GM12878 (cell line): ENCODE results near the gene DST. TPM values are rescaled to one million over a fixed set of nuclear protein-coding genes. Genes with fewer than 3 reads are reported as not detected.

Experiments
- ATAC-seq: fragments of 200-7000 bp; cut with Tn5 transposase; 3 replicates; pipeline ENCODE4 v1.9.1; 2020; ENCODE audit warnings: mild to moderate bottlenecking, moderate library complexity
- BruUV-seq: library from RNA; stranded (reverse); fragments of 400-500 nt; replicated peaks from 2 replicates; lab custom pipeline; 2021; lab: Mats Ljungman, UMichigan
- CTCF ChIA-PET: fragments of 300-600 bp; sonication (Branson Sonifier 250); formaldehyde crosslinking; extraction: SDS; loops from one replicate; lab custom pipeline; 2021; ENCODE audit warnings: inconsistent platforms; lab: Yijun Ruan, JAX
- POLR2A ChIA-PET: fragments of 350-600 bp; formaldehyde crosslinking; extraction: SDS; loops from one replicate; lab custom pipeline; 2021; ENCODE audit warnings: inconsistent platforms; lab: Charles Lee
- RAD21 ChIA-PET: fragments of 300-600 bp; sonication (Branson Sonifier 250); formaldehyde crosslinking; loops from one replicate; lab custom pipeline; 2023; ENCODE audit warnings: antibody characterized with exemption; ENCODE audit not compliant: unreplicated experiment; lab: Charles Lee
- SMC1A ChIA-PET: fragments of 300-600 bp; sonication (Branson Sonifier 250); formaldehyde crosslinking; loops from one replicate; lab custom pipeline; 2023; ENCODE audit not compliant: unreplicated experiment, uncharacterized antibody; lab: Charles Lee
- DNase-seq: peaks from one replicate; pipeline ENCODE4 v3.0.0-alpha.2; 2011; ENCODE audit warnings: low read depth, low spot score
- FAIRE-seq: peaks from 3 replicates; lab custom pipeline; 2011; peaks lifted over from hg19 to GRCh38; lab: Jason Lieb, UNC
- H2AFZ ChIP-seq: 2 replicates; pipeline ENCODE4 v1.6.0; 2011; ENCODE audit warnings: low read depth, low read length, control low read depth; ENCODE audit not compliant: control insufficient read depth
- H3K27ac ChIP-seq: 2 replicates; pipeline ENCODE4 v1.5.1; 2011; ENCODE audit warnings: control low read depth; ENCODE audit not compliant: control insufficient read depth, insufficient read depth
- H3K27me3 ChIP-seq, 2 experiments: replicated peaks in 1 of 2; 2 replicates each; pipeline versions ENCODE4 v1.6.0 to v1.6.1; 2011; ENCODE audit warnings: low read length in 1 of 2; ENCODE audit not compliant: control insufficient read depth in 2 of 2, insufficient read depth in 2 of 2
- H3K36me3 ChIP-seq, 2 experiments: 2 replicates each; pipeline ENCODE4 v1.5.1; 2011; ENCODE audit warnings: low read length in 1 of 2; ENCODE audit not compliant: control insufficient read depth in 2 of 2, insufficient read depth in 2 of 2
- H3K4me1 ChIP-seq: 2 replicates; pipeline ENCODE4 v1.6.1; 2011; ENCODE audit warnings: mild to moderate bottlenecking, low read length, moderate library complexity, mixed read lengths; ENCODE audit not compliant: control insufficient read depth, insufficient read depth
- H3K4me2 ChIP-seq: 2 replicates; pipeline ENCODE4 v1.6.0; 2011; ENCODE audit warnings: control low read depth; ENCODE audit not compliant: control insufficient read depth, insufficient read depth
- H3K4me3 ChIP-seq: fragments of 200-600 bp; sonication (generic); 2 replicates; pipeline ENCODE4 v1.5.1; 2016
- H3K79me2 ChIP-seq: 2 replicates; pipeline ENCODE4 v1.6.0; 2011; ENCODE audit warnings: low read length; ENCODE audit not compliant: control insufficient read depth, insufficient read depth
- H3K9ac ChIP-seq: 2 replicates; pipeline ENCODE4 v1.8.0; 2011; ENCODE audit warnings: low read length, control low read depth, mixed read lengths; ENCODE audit not compliant: control insufficient read depth, insufficient read depth
- H3K9me3 ChIP-seq: replicated peaks from 3 replicates; pipeline ENCODE4 v1.5.1; 2011; ENCODE audit warnings: mild to moderate bottlenecking, low read length; ENCODE audit not compliant: control insufficient read depth, insufficient read depth
- H4K20me1 ChIP-seq: 2 replicates; pipeline ENCODE4 v1.6.0; 2011; ENCODE audit not compliant: control insufficient read depth, insufficient read depth
- CBX5 ChIP-seq: sonication (generic); IDR thresholded peaks from 2 replicates; pipeline ENCODE4 v1.6.1; 2016; ENCODE audit warnings: low read depth, moderate library complexity, mild to moderate bottlenecking, inconsistent platforms
- CUX1 ChIP-seq: IDR thresholded peaks from 2 replicates; pipeline ENCODE4 v1.6.1; 2012; ENCODE audit warnings: improper control_type of control experiment, low read depth, low read length; ENCODE audit not compliant: insufficient replicate concordance
- FOXM1 ChIP-seq: IDR thresholded peaks from 2 replicates; pipeline ENCODE4 v1.6.1; 2012; ENCODE audit warnings: low read depth, mild to moderate bottlenecking, inconsistent platforms, low read length, moderate library complexity
- GABPA ChIP-seq: IDR thresholded peaks from 2 replicates; pipeline ENCODE4 v1.6.1; 2014; ENCODE audit warnings: antibody characterized with exemption, low read depth, mild to moderate bottlenecking, inconsistent platforms
- IKZF2 ChIP-seq, 2 experiments: fragments of 450-650 bp; IDR thresholded peaks; 2 replicates each; pipeline ENCODE4 v1.6.1; 2017; ENCODE audit warnings: mild to moderate bottlenecking in 2 of 2, moderate library complexity in 2 of 2
- MEF2A ChIP-seq: IDR thresholded peaks from 2 replicates; pipeline ENCODE4 v1.6.1; 2011; ENCODE audit warnings: low read depth, mild to moderate bottlenecking, low read length, moderate library complexity; ENCODE audit not compliant: insufficient read depth
- NKRF ChIP-seq: fragments of 450-650 bp; conservative IDR thresholded peaks from 2 replicates; pipeline ENCODE4 v1.6.1; 2017; ENCODE audit warnings: mild to moderate bottlenecking, moderate library complexity
- PAX5 ChIP-seq: IDR thresholded peaks from 2 replicates; pipeline ENCODE4 v1.6.1; 2011; ENCODE audit warnings: low read depth, low read length, borderline replicate concordance
- RB1 ChIP-seq: fragments of 450-650 bp; formaldehyde crosslinking; IDR thresholded peaks from 2 replicates; pipeline ENCODE4 v1.6.1; 2017; ENCODE audit warnings: mild to moderate bottlenecking, borderline replicate concordance
- SMC3 ChIP-seq: IDR thresholded peaks from 2 replicates; pipeline ENCODE4 v1.6.1; 2011; ENCODE audit warnings: low read length, improper control_type of control experiment, borderline replicate concordance
- STAT3 ChIP-seq: IDR thresholded peaks from 2 replicates; pipeline ENCODE4 v1.6.1; 2011; ENCODE audit warnings: low read depth, low read length, improper control_type of control experiment
- ZNF687 ChIP-seq: fragments of 450-650 bp; IDR thresholded peaks from 2 replicates; pipeline ENCODE4 v1.6.1; 2017; ENCODE audit warnings: mild to moderate bottlenecking, moderate library complexity
- WGBS: methylation state at CpG from one replicate; pipeline ENCODE4 v1.1.6; 2016; ENCODE audit warnings: low lambda C conversion rate; ENCODE audit not compliant: insufficient replicate concordance, insufficient coverage; ENCODE audit errors: missing lambda C conversion rate; 5-methylcytosine and 5-hydroxymethylcytosine counted together
- in situ Hi-C: fragments of 300-500 bp; cut with MboI; formaldehyde crosslinking; loops from 9 replicates; pipeline ENCODE4 v1.14.3; 2018; ENCODE audit warnings: mixed read lengths
- intact Hi-C: fragments of 100-400 bp; cut with micrococcal nuclease; formaldehyde crosslinking; loops from one replicate; pipeline ENCODE4 v1.14.2; 2022; ENCODE audit not compliant: unreplicated experiment
- polyA plus RNA-seq, 11 experiments: library from polyadenylated mRNA; depleted of rRNA in 4 of 11; unstranded in 6 of 11; stranded (reverse) in 5 of 11; fragments of >200 nt; fragmentation: Nextera tagmentation in 4 of 11; fragmentation: Illumina TruSeq in 1 of 11; extraction: Ambion mirVana in 4 of 11; extraction: Trizol in 1 of 11; gene quantifications; 1 replicate in 1 of 11; 2 replicates in 10 of 11; pipeline versions ENCODE4 v1.2.1 to v1.2.3, GENCODE V29; 2011 to 2016; ENCODE audit warnings: inconsistent platforms in 2 of 11, missing spikeins in 2 of 11, low read depth in 1 of 11
- total RNA-seq, 4 experiments: library from RNA; depleted of rRNA in 3 of 4; stranded (reverse); fragments of >200 nt in 3 of 4; fragmentation: Illumina TruSeq in 1 of 4; extraction: Trizol in 1 of 4; gene quantifications; 2 replicates each; pipeline versions ENCODE4 v1.2.1 to v1.2.3, GENCODE V29; 2013 to 2021

The DST gene
- total and polyA plus RNA-seq, 10 of the 15 experiments (the other 5 are each of a cell fraction or from before 2014, with no cell fraction given): 32.1 to 156 (median 75.0) TPM

- no peak for TF ChIP-seq ZNF687
- TF ChIP-seq FOXM1: peak; percentile 29; the same call in 1 of the 2 replicates
- peak; percentile 76 for TF ChIP-seq SMC3
- 0 out of 2 replicates have a peak, but pooled peaks have one; percentile 13 for TF ChIP-seq MEF2A
Measured at GRCh38 chr6:56637640-56638039, 5.0 kb downstream of the DST start (continued).

GRCh38 chr6:56628105-56628504 lies 14.6 kb downstream of the DST start:
- in situ Hi-C loops: no loop called here
- CTCF ChIA-PET: no interaction called here
- BruUV-seq: no TSS peak

More at GRCh38 chr6:56628105-56628504, 14.6 kb downstream of the DST start:
- ATAC-seq (no peak), FAIRE-seq (no peak), DNase-seq (no peak)
- Histone ChIP-seq H3K4me3 (no peak overlapping the region), H3K36me3 (peaks cover 1 to 47% of the 10 kb centered on the region in 2 experiments; a peak in 3 of 4 replicates), H3K9me3 (no peaks in the 10 kb centered on the region), H3K4me1 (no peaks in the 10 kb centered on the region), H3K4me2 (no peak overlapping the region), H3K79me2 (no peaks in the 10 kb centered on the region), H3K27ac (no peak overlapping the region), H3K9ac (no peak overlapping the region), H4K20me1 (no peaks in the 10 kb centered on the region), H3K27me3 (no peaks in the 10 kb centered on the region), H2AFZ (no peak overlapping the region)
- no peak for TF ChIP-seq CBX5
- TF ChIP-seq CUX1: no peak
- no peak for TF ChIP-seq GABPA
- TF ChIP-seq RB1: no peak
- TF ChIP-seq IKZF2 (IDR thresholded peaks at IDR 0.05): no peak
- no peak for TF ChIP-seq NKRF
- no peak for TF ChIP-seq PAX5
- TF ChIP-seq STAT3: no peak
- ChIA-PET POLR2A (no interaction called here), RAD21 (no interaction called here), SMC1A (no interaction called here)
- 79% methylated on average over 5 of the region's 5 CpGs for WGBS
- intact Hi-C loops: no loop called here
